ENCODE data around the gene USP13.

USP13 gene

DNA sequence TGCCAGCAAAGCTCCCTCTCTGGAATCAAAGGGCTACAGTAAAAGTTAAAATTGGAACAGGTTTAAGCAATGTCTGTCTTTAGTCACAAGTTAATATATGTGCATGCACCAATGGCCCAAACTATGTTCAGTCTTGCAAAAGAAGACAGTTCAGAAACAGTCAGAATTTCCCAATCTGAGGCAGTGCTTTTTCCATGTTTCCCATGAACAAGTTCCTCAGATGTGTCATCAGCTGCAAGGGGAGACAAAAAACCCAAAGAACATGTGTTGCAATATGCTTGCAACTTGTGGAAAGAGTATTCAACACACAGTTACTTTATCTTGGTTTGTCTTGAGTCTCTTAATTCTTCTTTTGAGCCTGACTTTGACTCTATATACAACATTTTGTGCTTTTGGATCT, 148.4 kb downstream of the USP13 start:
- DNase-seq (ENCODE audit: low spot score), result peak; percentile 11

DNA sequence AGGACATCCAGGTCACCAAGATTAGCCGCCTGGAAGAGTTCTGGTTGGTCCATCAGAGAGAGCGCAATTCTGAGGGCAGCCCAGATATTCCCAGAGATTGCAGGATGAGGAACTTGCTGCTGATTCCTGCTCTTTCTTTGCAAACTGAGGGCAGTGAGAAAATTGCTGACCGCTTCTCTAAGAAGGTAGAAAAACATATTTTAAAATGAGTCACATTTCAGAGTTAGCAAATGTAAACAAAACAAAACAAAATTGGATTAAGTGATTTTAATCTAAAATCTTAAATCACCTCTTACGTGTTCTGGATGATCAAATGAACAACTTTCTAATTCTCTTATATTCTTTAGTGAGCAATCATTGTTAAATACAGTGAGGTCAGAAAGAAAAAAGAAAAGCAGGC, 149.0 kb downstream of the USP13 start:
- no peak for DNase-seq (ENCODE audit: low spot score)

DNA sequence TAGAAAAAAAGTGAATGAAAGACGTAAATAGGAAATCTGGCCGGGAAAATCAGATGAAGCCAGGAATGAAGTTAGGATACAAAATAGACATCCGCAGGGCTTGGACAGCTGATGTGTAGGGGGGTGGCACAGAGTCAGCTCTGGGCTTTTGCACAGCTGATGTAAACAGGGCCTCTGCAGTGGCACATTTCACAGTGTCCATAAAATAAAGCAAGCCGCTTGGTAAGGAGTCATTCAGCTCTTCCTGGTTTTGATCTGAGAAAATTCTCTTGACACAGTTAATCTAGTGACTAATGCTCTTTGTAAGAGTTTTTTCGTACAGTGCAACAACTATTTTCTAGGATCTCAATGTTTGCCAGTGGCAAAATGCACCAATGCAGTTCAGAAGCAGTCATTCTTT, 153.3 kb downstream of the USP13 start:
- no peak for DNase-seq (ENCODE audit: low spot score)

DNA sequence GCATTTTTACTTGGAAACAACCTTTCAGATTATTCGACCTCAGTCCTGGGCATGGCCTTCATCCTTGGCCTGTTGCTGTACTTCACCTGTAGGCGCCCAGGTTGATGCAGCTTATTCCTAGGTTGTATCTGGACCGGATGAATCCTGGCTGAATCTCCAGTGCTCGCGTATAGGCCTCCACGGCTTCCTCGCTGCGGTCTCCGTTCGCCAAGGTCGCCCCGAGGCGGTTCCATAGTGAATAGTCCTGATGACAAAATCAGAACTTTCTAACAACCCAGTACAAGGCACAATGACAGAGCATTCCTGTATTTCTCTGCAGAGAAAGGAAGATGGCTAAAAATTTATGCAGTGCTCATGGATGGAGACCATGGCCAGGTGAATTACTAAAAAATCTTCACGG, 154.7 kb downstream of the USP13 start:
- DNase-seq (ENCODE audit: low spot score), result no peak

DNA sequence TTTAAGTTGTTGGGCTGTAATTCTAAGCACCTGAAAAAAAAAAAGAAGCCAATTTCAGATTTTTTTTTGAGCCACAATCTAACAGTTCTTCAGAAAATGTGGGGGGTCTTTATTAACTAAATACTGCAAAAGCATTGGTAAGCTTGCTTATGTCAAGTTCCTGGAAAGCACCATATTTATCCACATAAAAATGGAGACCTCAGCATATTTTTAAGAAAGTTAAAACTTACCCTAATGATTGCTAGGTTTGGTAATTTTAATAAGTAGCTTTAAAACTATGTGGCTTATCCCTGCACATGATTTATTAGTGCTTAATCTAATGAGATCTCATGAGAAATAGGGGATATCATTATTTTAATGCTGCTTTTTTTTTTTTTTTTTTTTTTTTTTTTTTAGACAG, 156.8 kb downstream of the USP13 start:
- no peak for DNase-seq (ENCODE audit: low spot score)

DNA sequence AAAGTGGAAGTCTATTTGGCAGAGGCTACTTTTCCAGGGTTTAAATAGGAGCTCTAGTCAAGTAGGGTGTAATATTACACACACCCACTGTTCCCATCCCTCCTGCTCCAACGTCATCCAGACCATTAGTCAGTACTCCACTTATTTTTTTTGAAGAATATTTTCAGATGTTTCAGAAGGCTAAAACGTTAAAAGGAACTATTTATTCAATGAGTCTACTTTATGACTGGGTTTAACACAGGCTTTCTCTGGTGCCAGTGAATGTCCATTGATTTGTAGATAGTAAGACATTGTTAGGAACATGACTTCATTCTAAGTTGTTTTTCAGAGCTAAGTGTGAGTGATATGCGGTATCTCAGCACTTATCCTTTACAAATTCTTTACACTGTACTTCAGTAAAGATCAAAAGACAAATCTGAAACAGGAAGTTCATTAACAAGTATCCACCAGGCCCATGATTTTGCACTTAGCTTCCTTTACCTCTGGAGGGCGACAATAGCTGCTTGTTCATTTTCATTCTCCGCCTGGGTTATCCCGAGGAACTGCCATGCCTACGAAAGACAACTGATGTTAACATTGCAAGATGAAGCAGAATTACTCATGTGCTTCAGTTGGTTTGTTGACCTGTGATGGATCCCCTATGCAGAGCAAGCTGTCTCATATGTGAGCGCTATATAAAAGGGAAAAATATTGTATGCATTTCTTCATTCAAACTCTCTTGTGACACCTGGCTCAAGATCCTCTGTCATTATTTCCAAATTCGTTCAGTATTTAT, 158.7 kb downstream of the USP13 start:
- peak; percentile 88 for DNase-seq (ENCODE audit: low spot score)

DNA sequence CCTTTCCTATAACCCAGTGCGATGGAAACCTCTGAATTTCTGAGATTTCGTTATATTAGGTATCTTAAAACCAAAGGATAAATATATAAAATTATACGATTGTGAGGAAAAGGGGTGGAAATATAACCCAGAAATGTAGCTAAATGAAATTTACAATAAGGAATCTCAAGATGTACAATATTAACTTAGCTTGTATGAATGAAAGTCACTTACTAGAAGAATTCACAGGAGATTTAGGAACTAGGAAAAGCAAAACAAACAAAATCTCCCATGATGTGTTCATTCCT, 159.2 kb downstream of the USP13 start:
- DNase-seq (ENCODE audit: low spot score), result no peak

DNA sequence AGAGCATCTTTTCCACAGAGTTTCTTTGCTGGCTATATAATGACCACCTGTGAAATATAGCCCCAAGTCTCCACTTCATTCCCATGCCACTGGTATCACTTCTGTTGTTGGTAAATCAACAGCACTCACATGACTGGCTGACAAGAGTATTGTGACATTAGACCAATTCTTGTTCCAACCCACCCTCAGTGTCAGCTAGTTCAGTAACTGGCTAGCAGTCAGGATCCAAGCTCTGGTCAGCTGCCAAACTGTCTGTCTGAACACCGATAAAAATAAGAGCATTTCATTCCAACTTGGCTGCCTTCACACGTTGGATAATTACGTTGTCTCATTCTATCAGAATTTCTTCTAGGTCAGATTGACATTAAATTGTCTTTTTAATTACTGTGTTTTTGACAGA, 166.5 kb downstream of the USP13 start:
- no peak for DNase-seq (ENCODE audit: low spot score)

DNA sequence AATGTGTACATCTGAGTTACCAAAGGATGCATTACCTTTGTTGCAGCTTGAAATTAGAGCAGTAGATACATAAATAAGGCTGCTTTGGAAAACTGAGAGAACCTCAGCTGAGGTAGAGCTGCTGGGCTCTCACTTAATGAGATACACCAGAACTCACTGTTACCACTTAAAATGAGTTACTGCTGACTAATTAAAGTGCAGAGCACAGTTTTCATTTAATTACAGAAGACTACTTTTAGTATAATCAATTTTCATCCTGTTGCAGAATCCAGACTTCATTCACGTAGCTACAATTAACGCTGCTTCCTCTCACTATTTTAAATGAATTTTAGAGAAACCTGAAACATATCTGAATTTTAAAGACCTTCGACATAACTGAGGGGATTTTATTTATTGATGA, 169.5 kb downstream of the USP13 start:
- DNase-seq (ENCODE audit: low spot score), result no peak

DNA sequence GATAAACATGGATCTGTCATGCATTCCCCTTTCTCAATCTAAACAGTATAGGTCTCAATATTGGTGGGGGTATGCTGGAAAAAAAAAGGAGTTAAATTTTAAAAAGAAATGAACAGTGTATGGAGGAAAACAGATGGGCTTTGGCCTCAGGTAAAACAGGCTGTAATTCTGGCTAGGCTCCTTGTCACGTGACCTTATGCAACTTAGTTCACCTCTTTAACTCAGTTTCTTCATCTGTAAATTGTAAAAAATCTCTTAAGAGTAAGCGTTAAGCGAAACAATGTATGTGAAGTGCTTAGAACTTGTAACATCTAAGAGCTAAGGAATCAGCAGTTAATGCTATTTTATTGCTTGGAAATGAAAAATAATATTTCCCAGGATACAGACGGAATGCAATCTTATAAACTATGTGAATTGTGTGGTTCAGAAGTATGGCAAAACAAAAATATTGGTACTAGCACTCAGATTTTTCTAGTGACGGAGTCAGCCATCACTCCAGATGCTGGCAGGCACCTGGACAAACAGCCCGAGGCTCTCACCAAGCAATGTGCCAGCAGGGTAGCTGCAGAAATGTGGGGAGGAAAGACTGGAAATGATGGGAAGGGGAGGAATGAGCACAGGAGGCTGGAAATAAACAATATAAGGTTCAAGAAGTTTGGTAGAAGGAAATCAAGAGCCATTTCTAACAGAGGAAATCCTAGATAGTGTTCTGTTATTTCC, 172.8 kb downstream of the USP13 start:
- no peak for DNase-seq (ENCODE audit: low spot score)

DNA sequence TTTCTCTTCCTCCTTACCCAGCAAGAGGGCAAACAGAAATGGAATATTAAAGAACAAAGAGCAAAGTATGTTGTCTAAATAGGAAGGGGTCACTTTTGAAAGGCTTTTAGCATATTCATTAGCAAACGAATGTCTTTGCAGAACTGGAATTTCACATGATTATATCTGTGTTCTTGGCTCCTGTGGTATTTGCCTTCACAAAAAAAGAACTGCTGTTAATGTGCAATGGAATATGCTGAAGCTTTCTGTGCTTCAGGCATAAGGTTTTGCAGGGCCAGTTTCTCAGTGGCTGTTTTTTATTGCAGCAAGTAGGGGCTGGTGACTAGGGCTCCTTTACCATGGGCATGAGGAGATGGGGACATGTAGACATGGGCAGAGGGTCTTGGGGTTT, 173.4 kb downstream of the USP13 start:
- DNase-seq (ENCODE audit: low spot score), result no peak

DNA sequence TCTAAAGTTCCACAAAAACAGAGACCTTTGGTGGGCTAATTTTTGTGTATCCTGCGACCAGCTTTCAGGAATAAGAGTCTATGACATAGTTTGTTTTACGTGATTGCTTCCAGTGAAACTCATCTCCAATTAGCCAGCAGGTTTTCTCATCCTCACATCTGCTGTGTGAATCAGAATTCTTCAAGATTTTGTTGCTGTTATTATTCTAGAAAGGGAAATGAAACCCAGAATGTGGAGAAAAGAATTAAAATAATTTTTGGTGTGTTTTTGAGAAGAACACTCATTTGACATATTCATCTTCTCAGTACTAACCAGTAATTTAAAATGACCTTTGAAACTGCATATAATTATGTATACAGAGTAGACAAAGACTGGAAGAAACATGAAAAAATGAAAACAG, 175.9 kb downstream of the USP13 start:
- DNase-seq (ENCODE audit: low spot score), result no peak

DNA sequence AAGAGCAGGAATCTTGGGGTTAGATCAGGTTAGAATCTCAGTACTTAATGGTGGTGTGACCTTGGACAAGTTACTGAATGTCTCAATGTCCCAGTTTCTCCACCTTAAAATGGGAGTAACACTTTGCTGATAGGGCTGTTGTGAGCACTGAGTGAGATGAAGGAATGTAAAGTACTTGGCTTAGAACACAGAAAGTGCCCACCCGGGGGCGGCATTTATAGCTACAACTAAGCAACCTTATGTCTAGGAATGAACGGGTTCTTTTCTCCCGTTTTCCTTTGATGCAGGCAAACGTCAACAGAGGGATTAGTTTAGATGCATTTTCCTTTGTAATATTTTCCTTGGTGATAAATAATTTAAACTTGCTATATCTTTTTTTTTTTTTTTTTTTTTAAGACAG, 176.6 kb downstream of the USP13 start:
- DNase-seq (ENCODE audit: low spot score), result no peak

DNA sequence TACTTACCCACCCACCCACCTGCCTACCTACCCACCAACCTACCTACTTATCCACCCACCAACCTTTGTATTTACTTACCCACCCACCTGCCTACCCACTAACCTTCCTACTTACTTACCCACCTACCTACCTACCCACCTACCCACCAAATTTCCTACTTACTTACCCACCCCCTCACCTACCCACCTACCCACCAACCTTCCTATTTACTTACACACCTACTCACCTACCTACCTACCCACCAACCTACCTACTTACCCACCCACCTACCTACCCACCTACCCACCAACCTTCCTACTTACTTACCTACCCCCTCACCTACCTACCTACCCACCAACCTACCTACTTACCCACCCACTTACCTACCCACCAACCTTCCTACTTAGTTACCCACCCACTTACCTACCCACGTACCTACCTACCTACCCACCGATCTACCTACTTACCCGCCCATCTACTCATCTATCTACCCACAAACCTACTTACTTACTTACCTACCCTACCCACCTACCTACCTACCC, 179.6 kb downstream of the USP13 start:
- no peak for DNase-seq (ENCODE audit: low spot score)

DNA sequence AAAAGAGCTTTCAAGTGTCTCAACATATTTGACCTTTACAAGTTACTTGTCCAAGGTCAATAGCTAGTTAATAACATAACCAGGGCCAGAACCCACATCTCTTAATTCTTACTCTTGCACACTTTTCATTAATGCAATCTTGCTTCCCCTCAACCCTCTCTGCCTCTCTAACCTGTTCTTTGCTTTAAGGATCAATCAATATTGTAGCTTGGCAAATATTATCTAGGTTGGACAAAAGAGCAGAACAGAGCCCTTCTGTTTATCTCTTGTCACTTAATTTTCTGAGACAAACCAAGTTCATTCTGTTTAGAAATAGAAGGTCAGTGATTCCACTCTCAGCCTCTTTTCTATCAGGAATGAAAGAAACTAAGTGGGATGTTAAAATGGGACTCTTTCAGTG, 180.5 kb downstream of the USP13 start:
- no peak for DNase-seq (ENCODE audit: low spot score)

DNA sequence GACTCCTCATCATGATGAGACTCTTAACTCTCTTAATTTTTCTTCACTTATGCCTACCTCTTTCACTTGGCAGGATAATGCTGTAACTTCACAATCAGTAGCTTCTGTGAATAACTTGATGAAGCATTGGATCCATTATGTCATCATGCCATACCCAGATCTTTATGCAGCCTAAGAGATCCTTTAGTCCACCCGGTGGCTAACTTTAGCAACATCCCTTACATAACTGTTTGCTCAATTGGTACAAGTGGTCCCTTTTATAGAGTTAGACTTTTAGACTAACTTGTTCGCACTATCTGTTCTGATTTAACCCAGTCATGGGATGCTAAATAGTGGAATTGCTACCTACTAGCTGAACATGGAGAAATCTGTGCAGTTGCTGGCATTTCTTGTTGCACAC, 184.5 kb downstream of the USP13 start:
- DNase-seq (ENCODE audit: low spot score), result peak; percentile 31

All from RKO (cell line).